ENCODE data around the gene RELA. TPM values are rescaled to one million over a fixed set of nuclear protein-coding genes. Genes with fewer than 3 reads are reported as not detected.

Gene RELA
- total and polyA plus RNA-seq, 2 donors (not counting 1 experiment from before 2014, with no cell fraction given) = 124 to 154 TPM

- WGBS (ENCODE audit: insufficient coverage) = 94% methylated on average over 14 of the region's 14 CpGs
- no peak for TF ChIP-seq CTCF (IDR thresholded peaks at IDR 0.05)
- TF ChIP-seq EZH2 (IDR thresholded peaks at IDR 0.05; ENCODE audit: borderline replicate concordance, insufficient read depth, low read depth, low read length, poor library complexity, severe bottlenecking) = no peak
- H3K27ac Mint-ChIP-seq = no peak overlapping the region
Observed at GRCh38 chr11:65618763-65619162, 44.0 kb downstream of the RELA start.

DNA sequence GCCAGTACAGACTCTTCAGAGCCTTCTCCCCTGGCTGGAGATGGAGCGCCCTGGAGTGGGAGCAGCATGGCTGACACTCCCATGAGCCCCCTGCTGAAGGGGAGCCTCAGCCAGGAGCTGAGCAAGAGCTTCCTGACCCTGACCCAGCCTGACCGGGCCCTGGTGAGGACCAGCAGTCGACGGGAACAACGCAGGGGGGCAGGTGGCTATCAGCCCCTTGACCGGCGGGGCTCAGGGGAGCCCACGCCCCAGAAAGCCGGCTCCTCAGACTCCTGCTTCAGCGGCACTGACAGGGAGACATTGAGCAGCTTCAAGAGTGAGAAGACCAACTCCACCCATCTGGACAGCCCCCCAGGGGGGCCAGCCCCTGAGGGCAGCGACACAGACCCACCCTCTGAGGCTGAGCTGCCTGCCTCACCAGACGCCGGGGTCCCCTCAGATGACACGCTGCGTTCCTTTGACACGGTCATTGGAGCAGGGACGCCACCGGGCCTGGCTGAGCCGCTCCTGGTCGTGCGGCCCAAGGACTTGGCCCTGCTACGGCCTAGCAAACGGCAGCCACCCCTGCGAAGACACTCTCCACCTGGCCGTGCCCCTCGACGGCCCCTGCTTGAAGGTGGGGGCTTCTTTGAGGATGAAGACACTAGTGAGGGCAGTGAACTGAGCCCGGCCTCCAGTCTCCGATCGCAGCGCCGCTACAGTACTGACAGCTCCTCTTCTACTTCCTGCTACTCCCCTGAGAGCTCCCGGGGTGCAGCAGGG, 44.5 kb downstream of the RELA start:
- Mint-ChIP-seq H3K4me3 (peak overlapping the region; percentile 94), H3K9me3 (ENCODE audit: insufficient read depth) (no peaks in the 10 kb centered on the region), H3K27me3 (no peaks in the 10 kb centered on the region), H3K27ac (no peak overlapping the region), H3K4me1 (peaks cover 28% of the 10 kb centered on the region)
- Histone ChIP-seq H3K36me3 (replicated peaks in 1 of 2; ENCODE audit: control extremely low read depth in 1 of 2, control insufficient read depth in 1 of 2, extremely low read depth in 1 of 2, insufficient read depth in 2 of 2, low read length in 1 of 2) (peaks cover 0 to 52% of the 10 kb centered on the region in 2 experiments), H2AFZ (ENCODE audit: insufficient read depth, low read depth, low read length, poor library complexity, severe bottlenecking) (no peak overlapping the region), H3K27me3 (replicated peaks in 1 of 4; ENCODE audit: control extremely low read depth in 1 of 4, control insufficient read depth in 3 of 4, insufficient read depth in 4 of 4, low read length in 3 of 4) (no peaks in the 10 kb centered on the region), H4K20me1 (ENCODE audit: control insufficient read depth, insufficient read depth, low read length, poor library complexity, severe bottlenecking) (peaks cover 47% of the 10 kb centered on the region), H3K4me1 (ENCODE audit: control insufficient read depth in 2 of 2, insufficient read depth in 2 of 2, low read length in 2 of 2) (peaks cover 12 to 19% of the 10 kb centered on the region in 2 donors), H3K27ac (ENCODE audit: low read length in 2 of 2) (no peak overlapping the region), H3K9ac (ENCODE audit: low read length) (no peak overlapping the region), H3K4me2 (replicated peaks; ENCODE audit: low read depth, low read length, poor library complexity, severe bottlenecking) (no peak overlapping the region), H3K4me3 (ENCODE audit: control extremely low read depth in 1 of 5, extremely low read depth in 1 of 5, insufficient read depth in 1 of 5, low read depth in 2 of 5, low read length in 4 of 5) (no peak overlapping the region), H3K79me2 (ENCODE audit: control insufficient read depth, insufficient read depth, low read length) (peaks cover 75% of the 10 kb centered on the region), H3K9me3 (ENCODE audit: control extremely low read depth in 1 of 3, control insufficient read depth in 2 of 3, insufficient read depth in 1 of 3, low read length in 2 of 3) (no peaks in the 10 kb centered on the region)
- POLR2A ChIA-PET = interaction anchor here (0.6 kb wide), 1 partner anchor 21 kb away, joined by 9 read pairs; no protein-coding TSS in a partner anchor
- TF ChIP-seq CTCF (IDR thresholded peaks at IDR 0.05) (no peak), EZH2 (IDR thresholded peaks at IDR 0.05; ENCODE audit: borderline replicate concordance, insufficient read depth, low read depth, low read length, poor library complexity, severe bottlenecking) (no peak)
- DNase-seq (no peak), ATAC-seq (ENCODE audit: low read depth) (no peak)
- CTCF ChIA-PET = interaction anchor here (1.4 to 1.6 kb wide), 3 partner anchors 30 to 242 kb away, joined by 3 to 4 read pairs (median 3); partner anchors contain the start of gene MUS81
- intact Hi-C loops (cut with micrococcal nuclease) = loop anchor here (5.0 to 10.0 kb wide), 2 partner anchors 486 to 503 kb away; partner anchors contain the start of genes SYVN1, TM7SF2 and ZNHIT2
- 96% methylated on average over 25 of the region's 33 CpGs for WGBS (ENCODE audit: insufficient coverage)

More at GRCh38 chr11:65618763-65619162, 44.0 kb downstream of the RELA start:
- no peak for DNase-seq
- peaks cover 47% of the 10 kb centered on the region for H4K20me1 ChIP-seq (ENCODE audit: control insufficient read depth, insufficient read depth, low read length, poor library complexity, severe bottlenecking)
- ChIA-PET CTCF (interaction anchor here (1.5 to 1.6 kb wide), 2 partner anchors 31 to 241 kb away, joined by 3 to 4 read pairs; partner anchors contain the start of gene MUS81), POLR2A (no interaction called here)
- peaks cover 74% of the 10 kb centered on the region for H3K79me2 ChIP-seq (ENCODE audit: control insufficient read depth, insufficient read depth, low read length)
- H3K4me3 ChIP-seq (ENCODE audit: control extremely low read depth in 1 of 5, extremely low read depth in 1 of 5, insufficient read depth in 1 of 5, low read depth in 2 of 5, low read length in 4 of 5) = no peak overlapping the region
- intact Hi-C loops (cut with micrococcal nuclease) = loop anchor here (5.0 to 10.0 kb wide), 2 partner anchors 486 to 504 kb away; partner anchors contain the start of genes SYVN1, TM7SF2 and ZNHIT2
- H3K4me1 ChIP-seq (ENCODE audit: control insufficient read depth in 2 of 2, insufficient read depth in 2 of 2, low read length in 2 of 2) = peaks cover 9 to 14% of the 10 kb centered on the region in 2 donors
- Mint-ChIP-seq H3K9me3 (ENCODE audit: insufficient read depth) (no peaks in the 10 kb centered on the region), H3K27me3 (no peaks in the 10 kb centered on the region), H3K4me3 (peak overlapping the region; percentile 29), H3K4me1 (peaks cover 26% of the 10 kb centered on the region)
- H3K9me3 ChIP-seq (ENCODE audit: control extremely low read depth in 1 of 3, control insufficient read depth in 2 of 3, insufficient read depth in 1 of 3, low read length in 2 of 3) = no peaks in the 10 kb centered on the region
- H3K9ac ChIP-seq (ENCODE audit: low read length) = no peak overlapping the region
- H3K27ac ChIP-seq (ENCODE audit: low read length in 2 of 2) = no peak overlapping the region
- H2AFZ ChIP-seq (ENCODE audit: insufficient read depth, low read depth, low read length, poor library complexity, severe bottlenecking) = no peak overlapping the region
- H3K27me3 ChIP-seq (replicated peaks in 1 of 4; ENCODE audit: control extremely low read depth in 1 of 4, control insufficient read depth in 3 of 4, insufficient read depth in 4 of 4, low read length in 3 of 4) = no peaks in the 10 kb centered on the region
- peaks cover 0 to 58% of the 10 kb centered on the region in 2 experiments for H3K36me3 ChIP-seq (replicated peaks in 1 of 2; ENCODE audit: control extremely low read depth in 1 of 2, control insufficient read depth in 1 of 2, extremely low read depth in 1 of 2, insufficient read depth in 2 of 2, low read length in 1 of 2)
- no peak overlapping the region for H3K4me2 ChIP-seq (replicated peaks; ENCODE audit: low read depth, low read length, poor library complexity, severe bottlenecking)
- no peak for ATAC-seq (ENCODE audit: low read depth)

Measured in B cell (primary cell).